Mesodermal cell (in vitro differentiated cells): ENCODE measurements around the gene FAM234B.
"Not testable (repeated sequence)": the region's sequence is repeated elsewhere in the genome, so short reads cannot be mapped to it uniquely, and the experiment has no call there.

Experiments
- H3K27ac ChIP-seq: 2 replicates; pipeline ENCODE4 v1.7.0; 2013; ENCODE audit warnings: mild to moderate bottlenecking, low read depth, low read length, moderate library complexity; ENCODE audit not compliant: severe bottlenecking
- H3K36me3 ChIP-seq: 2 replicates; pipeline ENCODE4 v1.7.1; 2013; ENCODE audit warnings: mild to moderate bottlenecking, low read length, moderate library complexity; ENCODE audit not compliant: control insufficient read depth, insufficient read depth
- H3K4me1 ChIP-seq: one replicate; pipeline ENCODE4 v1.7.1; 2013; ENCODE audit warnings: mild to moderate bottlenecking, low read length; ENCODE audit not compliant: insufficient read depth, control insufficient read depth, poor library complexity, severe bottlenecking
- H3K4me3 ChIP-seq: 2 replicates; pipeline ENCODE4 v1.7.0; 2013; ENCODE audit warnings: low read length, control low read depth, mild to moderate bottlenecking; ENCODE audit not compliant: insufficient read depth, poor library complexity, severe bottlenecking; ENCODE audit errors: extremely low read depth
- H3K9me3 ChIP-seq: 2 replicates; pipeline ENCODE4 v1.7.1; 2013; ENCODE audit warnings: mild to moderate bottlenecking, low read length, moderate library complexity; ENCODE audit not compliant: control insufficient read depth
- WGBS, 2 experiments: methylation state at CpG; one replicate each; pipeline ENCODE4 v1.1.5; 2013; ENCODE audit warnings: missing lambda C conversion rate in 2 of 2; ENCODE audit not compliant: insufficient coverage in 2 of 2; 5-methylcytosine and 5-hydroxymethylcytosine counted together

Gene FAM234B

DNA sequence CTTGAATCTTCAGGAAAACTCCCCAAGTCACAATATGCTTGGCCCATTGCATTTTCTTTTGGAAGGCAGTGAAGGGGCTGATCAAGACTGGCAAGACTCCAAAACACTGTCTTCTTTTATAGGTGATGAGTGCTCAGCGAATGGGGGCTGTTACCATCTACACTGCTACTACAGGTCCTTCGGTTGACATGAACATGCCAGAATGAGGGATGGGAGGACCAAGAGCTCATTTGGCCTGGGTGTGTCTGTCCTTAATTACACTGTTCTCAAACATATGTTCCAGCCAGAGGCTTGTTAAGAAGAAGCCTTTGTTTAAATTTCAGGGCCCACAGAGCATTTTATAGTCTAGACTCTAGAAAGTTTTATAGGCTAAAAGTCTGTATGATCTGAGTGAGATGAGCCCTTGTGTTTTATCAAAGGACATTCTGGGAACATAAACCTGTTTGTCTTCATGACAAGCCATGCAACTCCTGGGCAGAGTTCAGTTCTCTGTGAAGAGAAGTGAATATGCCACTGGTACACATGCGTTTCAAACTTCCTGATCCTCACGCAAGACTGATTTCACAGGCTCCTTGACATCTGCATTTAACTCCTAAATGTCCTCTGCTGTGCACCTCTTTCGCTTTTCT, 4.7 kb upstream of the FAM234B start:
- H3K27ac ChIP-seq, result no peak overlapping the region
- H3K4me1 ChIP-seq, result no peaks in the 10 kb centered on the region
- 85 to 94% methylated on average over 3 to 4 of the region's 5 CpGs for WGBS, 2 experiments
- H3K9me3 ChIP-seq, result no peaks in the 10 kb centered on the region
- H3K4me3 ChIP-seq, result no peak overlapping the region
- H3K36me3 ChIP-seq, result no peaks in the 10 kb centered on the region

DNA sequence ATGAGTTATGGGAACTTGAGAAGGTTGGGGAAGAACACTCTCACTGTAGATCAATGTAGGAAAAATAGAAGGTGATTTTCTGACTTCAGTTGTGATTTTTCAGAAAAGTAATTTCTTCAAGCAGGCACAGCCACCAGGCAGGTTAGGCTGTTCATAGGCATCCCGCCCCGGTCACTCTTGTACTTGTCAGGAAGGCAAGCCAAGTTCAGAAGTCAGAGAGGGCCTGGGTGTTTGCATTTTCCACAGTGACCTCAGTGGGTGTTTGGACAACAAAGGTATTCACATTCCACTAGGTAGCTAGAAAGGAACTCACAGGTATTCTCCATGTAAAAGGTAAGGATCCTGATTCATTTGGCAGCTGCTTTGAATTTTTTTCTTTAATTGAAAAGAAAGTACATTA, 3.0 kb upstream of the FAM234B start:
- Histone ChIP-seq H3K27ac (no peak overlapping the region), H3K4me1 (peaks cover 3% of the 10 kb centered on the region), H3K36me3 (no peaks in the 10 kb centered on the region), H3K4me3 (no peak overlapping the region), H3K9me3 (no peaks in the 10 kb centered on the region)
- 100% methylated on average over 2 of the region's 2 CpGs for WGBS, 2 experiments

DNA sequence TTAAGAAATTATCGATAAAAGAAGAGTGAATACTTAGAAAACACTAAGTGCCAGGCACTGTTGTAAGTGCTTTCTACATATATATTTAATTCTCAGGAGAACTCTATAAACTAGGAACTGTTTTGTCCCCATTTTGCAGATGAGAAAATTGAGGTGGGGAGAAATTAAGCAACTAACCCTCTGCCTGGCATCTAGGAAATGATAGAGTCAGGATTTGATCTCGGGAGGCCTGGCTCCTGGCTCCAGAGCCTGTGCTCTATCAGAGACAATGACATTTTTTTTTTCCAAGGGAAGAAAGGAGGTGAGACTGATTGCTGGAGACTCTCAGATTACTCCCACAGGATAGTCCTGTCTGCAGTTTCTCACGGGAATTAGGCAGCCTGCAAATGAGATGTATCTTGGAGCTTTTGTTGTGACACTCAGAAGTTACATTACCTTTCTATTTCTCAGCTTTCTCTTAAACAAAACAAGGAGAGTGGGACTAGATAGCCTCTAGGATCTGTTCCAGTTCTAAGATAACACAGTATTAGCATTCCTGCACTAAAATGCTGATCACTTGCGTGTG, 1.4 kb upstream of the FAM234B start:
- 75 to 83% methylated on average over 1 to 2 of the region's 4 CpGs for WGBS, 2 experiments
- Histone ChIP-seq H3K27ac (no peak overlapping the region), H3K4me3 (no peak overlapping the region), H3K36me3 (no peaks in the 10 kb centered on the region), H3K9me3 (no peaks in the 10 kb centered on the region), H3K4me1 (peaks cover 3% of the 10 kb centered on the region)

DNA sequence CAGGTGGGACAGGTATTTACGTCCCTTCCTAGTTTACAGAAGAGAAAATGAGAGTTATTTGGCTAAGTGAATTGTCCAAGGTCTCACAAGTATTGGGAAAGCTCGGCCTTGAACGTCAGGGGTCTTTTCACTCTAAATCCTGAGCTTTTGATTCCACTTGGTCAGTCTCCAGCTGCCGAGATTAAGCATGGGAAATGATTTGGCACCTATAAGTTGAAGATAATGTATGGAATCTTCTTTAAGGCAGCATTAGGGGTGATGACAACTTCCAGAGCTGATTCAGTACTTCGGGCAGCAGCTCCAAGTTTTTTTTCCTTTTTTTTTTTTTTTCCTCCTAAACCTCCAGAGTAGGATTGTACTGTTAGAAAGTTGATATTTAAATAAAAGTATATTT, 722 bp downstream of the FAM234B start:
- 7 to 8% methylated on average over 3 of the region's 5 CpGs for WGBS, 2 experiments
- Histone ChIP-seq H3K4me3 (peak overlapping the region; percentile 76), H3K36me3 (no peaks in the 10 kb centered on the region), H3K4me1 (peaks cover 3% of the 10 kb centered on the region), H3K27ac (no peak overlapping the region), H3K9me3 (no peaks in the 10 kb centered on the region)

DNA sequence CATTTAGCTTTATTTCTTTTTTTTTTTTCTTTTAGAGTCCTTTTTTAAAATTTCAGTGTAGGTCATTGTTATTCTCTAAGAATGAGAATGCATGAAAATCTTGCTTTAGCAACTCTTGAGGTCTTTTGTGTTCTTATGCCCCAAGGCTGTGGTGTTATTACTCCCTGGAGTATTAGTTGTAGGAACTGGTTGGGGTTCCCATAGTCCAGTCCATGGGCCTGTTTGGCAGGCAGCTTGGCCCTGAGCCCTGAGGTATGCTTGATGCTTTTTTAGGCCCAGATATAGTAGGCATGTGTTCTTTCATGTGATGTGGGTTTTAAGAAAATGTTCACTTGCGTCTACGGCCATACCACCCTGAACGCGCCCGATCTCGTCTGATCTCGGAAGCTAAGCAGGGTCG, 1.6 kb downstream of the FAM234B start:
- Histone ChIP-seq H3K27ac (no peak overlapping the region), H3K4me1 (peaks cover 3% of the 10 kb centered on the region), H3K36me3 (no peaks in the 10 kb centered on the region), H3K4me3 (no peak overlapping the region), H3K9me3 (no peaks in the 10 kb centered on the region)
- 94 to 98% methylated on average over 2 to 7 of the region's 8 CpGs for WGBS, 2 experiments

DNA sequence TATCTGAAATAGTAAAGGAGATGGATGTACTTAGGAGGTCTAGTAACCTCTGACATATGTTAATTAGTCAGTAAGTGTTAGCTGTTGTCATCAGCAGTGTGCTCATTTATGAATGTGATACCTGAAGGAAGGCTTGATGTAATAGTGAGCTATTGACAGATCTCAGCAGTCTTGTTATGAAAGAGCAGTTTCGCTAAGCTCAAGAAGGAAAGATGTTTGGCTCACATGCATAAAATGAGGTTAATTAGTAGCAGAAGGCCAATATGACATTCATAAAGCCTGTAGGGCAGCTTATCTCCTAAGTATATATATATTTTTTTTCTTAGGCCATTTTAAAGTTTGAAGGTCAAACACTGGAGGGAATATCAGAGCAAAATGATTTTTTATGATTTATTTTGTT, 2.8 kb downstream of the FAM234B start:
- Histone ChIP-seq H3K27ac (no peak overlapping the region), H3K36me3 (no peaks in the 10 kb centered on the region), H3K4me1 (peaks cover 3% of the 10 kb centered on the region), H3K4me3 (no peak overlapping the region), H3K9me3 (no peaks in the 10 kb centered on the region)
- WGBS, 2 experiments, result 100% methylated on average over 1 of the region's 1 CpG; no CpG with 5 or more reads in 1 of the 2 experiments

DNA sequence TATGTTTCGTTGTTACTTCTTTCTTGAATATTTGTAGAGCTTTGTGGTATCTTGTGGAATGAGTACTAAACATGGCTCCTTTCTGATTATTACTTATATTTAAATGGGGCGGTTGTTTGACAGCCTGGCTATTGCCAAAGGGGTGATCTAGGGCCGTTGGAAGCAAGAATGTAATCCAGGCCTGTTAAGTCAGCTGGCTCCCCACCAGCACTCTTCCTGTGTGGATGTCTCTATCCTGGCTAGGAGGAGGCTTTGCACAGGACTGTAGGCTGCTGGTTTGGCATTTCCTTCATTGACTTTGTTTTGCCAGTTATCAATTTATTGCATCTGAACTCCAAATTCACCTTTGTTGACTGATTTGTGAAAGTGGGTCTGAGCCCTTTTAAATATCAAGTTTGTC, 5.6 kb downstream of the FAM234B start:
- Histone ChIP-seq H3K4me1 (peaks cover 3% of the 10 kb centered on the region), H3K27ac (no peak overlapping the region), H3K9me3 (peaks cover 9% of the 10 kb centered on the region), H3K36me3 (no peaks in the 10 kb centered on the region), H3K4me3 (no peak overlapping the region)
- WGBS, 2 experiments, result 73 to 100% methylated on average over 1 to 2 of the region's 3 CpGs

DNA sequence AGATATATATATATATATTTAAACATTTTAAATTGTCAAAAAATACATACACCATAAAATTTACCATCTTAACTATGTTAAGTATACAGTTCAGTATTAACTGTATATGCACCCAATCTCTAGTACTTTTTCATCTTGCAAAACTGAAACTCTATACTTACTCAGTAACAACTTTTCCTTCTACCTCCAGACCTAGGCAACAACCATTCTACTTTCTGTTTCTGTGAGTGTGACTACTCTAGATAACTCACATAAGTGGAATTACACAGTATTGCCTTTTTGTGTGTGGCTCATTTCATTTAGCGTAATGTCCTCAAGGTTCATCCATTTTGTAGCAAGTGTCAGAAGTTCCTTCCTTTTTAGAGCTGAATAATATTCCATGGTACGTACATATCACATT, 8.2 kb downstream of the FAM234B start:
- no CpG with 5 or more reads among the region's 2 CpGs for WGBS, 2 experiments
- Histone ChIP-seq H3K4me3 (no peak overlapping the region), H3K9me3 (peaks cover 9% of the 10 kb centered on the region), H3K36me3 (no peaks in the 10 kb centered on the region), H3K27ac (no peak overlapping the region), H3K4me1 (no peaks in the 10 kb centered on the region)

DNA sequence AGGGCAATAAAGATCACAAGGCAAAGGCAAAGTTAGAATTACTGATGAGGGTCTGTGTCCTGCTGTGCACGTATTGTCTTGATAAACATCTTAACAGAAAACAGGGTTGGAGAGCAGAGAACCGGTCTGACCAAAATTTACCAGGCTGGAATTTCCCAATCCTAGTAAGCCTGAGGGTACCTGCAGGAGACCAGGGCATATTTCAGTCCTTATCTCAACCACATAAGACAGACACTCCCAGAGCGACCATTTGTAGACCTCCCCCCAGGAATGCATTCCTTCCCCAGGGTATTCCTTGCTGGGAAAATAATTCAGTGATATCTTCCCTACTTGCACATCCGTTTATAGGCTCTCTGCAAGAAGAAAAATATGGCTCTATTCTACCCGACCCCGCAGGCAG, 9.4 kb downstream of the FAM234B start:
- not testable (repeated sequence) for H3K4me1 ChIP-seq, H3K36me3 ChIP-seq, H3K4me3 ChIP-seq, H3K27ac ChIP-seq, H3K9me3 ChIP-seq
- WGBS, 2 experiments, result 86 to 88% methylated on average over 2 to 3 of the region's 6 CpGs

DNA sequence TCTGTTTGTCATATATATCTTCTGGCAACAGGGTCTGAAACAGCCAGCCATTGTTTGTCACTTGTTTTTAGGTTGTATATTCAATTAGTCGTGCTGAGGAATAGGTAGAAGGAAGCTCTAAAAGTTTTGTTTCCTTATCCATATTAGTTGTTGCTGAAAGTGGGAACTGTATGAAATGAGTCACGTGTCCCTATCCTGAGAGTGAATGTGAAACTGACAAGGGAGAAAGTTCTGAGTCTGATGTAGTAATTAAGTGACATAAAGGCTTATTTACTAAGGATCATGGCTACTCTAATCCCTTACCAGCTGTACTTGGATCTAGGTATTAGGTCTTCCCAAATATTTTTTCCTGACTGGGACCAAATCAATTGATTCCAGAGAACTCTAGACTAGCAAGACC, 16.4 kb downstream of the FAM234B start:
- Histone ChIP-seq H3K4me1 (no peaks in the 10 kb centered on the region), H3K9me3 (no peaks in the 10 kb centered on the region), H3K36me3 (peaks cover 32% of the 10 kb centered on the region), H3K4me3 (no peak overlapping the region), H3K27ac (no peak overlapping the region)
- 90 to 95% methylated on average over 2 of the region's 2 CpGs for WGBS, 2 experiments

DNA sequence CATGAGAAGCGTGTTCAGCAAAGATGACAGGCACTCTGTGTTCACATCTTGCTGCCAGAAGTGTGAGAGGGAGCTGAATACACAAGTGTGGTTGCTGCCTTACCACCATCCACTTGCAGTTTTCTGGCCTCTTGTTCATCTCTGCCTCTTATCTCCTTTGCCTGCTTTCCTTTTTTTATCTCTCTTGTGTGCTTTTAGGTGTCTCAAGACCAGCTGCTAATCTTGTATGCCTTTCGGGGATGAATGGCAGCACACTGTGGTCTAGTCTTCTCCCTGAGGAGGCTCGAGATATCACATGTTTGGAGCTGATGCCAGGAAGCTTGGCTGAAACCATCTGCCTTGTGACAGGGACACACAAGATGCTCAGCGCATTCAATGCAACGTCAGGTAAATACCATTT, 17.2 kb downstream of the FAM234B start:
- no peak overlapping the region for H3K27ac ChIP-seq
- H3K9me3 ChIP-seq, result no peaks in the 10 kb centered on the region
- no peaks in the 10 kb centered on the region for H3K4me1 ChIP-seq
- H3K36me3 ChIP-seq, result peaks cover 34% of the 10 kb centered on the region
- WGBS, 2 experiments, result 96 to 97% methylated on average over 3 of the region's 5 CpGs
- H3K4me3 ChIP-seq, result no peak overlapping the region
